GM18861 (cell line): ENCODE data around the gene CYB561D2.
"Not testable (repeated sequence)": the region's sequence is repeated elsewhere in the genome, so short reads cannot be mapped to it uniquely, and the experiment has no call there.

ENCODE experiments used
- ATAC-seq: cut with Tn5 transposase; IDR thresholded peaks from one replicate; pipeline ENCODE4 v1.9.1; 2021; ENCODE audit not compliant: unreplicated experiment

Gene CYB561D2, protein sequence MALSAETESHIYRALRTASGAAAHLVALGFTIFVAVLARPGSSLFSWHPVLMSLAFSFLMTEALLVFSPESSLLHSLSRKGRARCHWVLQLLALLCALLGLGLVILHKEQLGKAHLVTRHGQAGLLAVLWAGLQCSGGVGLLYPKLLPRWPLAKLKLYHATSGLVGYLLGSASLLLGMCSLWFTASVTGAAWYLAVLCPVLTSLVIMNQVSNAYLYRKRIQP

DNA sequence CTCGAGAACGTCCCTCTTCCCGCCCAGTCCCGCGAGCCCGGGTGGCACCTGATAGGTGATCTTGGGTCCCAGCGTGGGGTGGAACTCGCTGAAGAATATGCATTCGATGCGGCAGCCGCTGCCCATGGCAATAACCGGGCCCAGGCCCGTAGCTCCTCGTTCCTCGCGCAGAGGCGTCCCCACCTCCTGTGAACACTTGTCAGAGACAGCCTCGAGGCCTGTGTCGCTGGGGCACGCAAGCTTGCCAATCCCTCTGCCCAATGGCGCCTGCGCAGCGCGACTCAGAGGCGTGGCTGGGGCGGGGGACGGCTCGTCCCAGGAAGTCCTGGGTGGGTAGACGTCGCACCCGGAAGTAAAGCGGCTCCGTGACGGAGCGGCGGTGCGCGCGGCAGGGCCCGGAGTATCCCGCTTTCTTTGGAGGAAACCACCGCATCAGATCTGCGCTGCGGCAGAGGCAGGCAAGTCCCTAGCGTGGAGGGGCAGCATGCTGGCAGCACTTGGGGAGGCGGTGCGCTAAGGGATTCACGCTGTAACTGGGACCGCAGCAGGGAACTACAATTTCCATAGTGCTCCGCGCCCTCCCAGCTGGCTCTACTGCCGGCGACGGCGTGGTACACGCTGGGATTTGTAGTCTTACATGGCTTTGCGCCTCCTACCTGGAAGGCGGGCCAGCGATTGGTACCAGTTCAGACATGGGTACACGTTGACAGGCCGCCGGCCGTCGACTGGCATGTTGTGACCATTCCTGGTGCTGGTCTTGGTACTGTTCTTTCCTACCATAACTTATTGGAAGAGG, at the start of gene CYB561D2, which contains the start of gene NPRL2:
TSS of gene CYB561D2 (plus strand) at position 336 of the 796 bp plus-strand sequence. CDS start 572 bp downstream, outside the sequence.
TSS of gene NPRL2 (minus strand) at position 249 of the 796 bp plus-strand sequence. CDS start at position 126, 123 bp downstream.
- ATAC-seq = peak; percentile 72

GRCh38 chr3:50302095-50303012, 48.3 kb upstream of the CYB561D2 start:
- no peak for ATAC-seq

DNA sequence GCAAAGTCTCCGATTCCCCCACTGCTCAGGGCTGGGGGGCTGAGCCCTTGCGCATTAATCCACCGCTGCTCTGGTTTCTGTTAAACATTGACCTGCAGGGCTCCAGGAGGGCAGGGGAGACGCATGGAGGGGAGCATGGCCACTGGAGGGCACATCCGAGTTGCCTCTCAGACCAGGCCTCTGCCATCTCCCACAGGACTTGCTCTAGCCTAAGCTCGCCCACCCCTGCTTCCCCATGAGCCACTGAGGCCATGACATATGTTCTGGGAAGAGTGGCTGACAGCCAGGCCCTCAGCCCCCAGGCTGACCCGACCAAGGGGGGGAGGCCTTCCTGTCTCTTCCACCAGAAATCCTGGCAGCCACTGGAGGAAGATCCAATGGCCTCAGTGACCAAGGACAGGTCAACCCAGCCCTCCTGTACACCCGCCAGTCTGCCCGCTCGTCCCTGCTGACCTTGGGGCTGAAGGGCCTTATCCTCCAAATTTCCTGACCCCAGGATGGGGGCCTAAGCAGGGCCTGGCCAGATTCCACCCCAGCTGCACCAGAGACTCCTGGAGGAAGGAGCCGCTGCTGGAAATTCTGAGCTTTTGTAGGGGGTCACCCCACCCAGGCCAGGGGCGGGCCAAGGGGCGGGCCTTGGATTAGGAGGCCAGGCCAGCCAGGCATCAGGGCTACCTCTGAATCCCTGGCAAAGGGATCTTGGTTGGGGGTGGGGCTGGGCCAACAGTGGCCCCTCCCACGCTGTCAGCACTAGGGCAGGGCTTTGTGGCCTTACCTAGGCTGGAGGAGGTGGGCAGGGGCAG, 47.4 kb upstream of the CYB561D2 start, which contains the start of gene HYAL1:
TSS of gene HYAL1 (minus strand) at position 562 of the 803 bp plus-strand sequence. CDS start 618 bp downstream, outside the sequence.
- no peak for ATAC-seq

- no peak for ATAC-seq
Observed at GRCh38 chr3:50304601-50305000, 46.1 kb upstream of the CYB561D2 start.

DNA sequence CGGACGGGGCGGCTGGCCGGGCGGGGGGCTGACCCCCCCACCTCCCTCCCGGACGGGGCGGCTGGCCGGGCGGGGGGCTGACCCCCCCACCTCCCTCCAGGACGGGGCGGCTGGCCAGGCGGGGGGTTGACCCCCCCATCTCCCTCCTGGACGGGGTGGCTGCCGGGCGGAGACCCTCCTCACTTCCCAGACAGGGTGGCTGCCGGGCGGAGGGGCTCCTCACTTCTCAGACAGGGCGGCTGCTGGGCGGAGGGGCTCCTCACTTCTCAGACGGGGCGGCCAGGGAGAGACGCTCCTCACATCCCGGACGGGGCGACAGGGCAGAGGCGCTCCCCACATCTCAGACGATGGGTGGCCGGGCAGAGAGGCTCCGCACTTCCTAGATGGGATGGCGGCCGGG, 38.6 kb upstream of the CYB561D2 start:
- ATAC-seq = not testable (repeated sequence)

GRCh38 chr3:50314342-50314741, 36.3 kb upstream of the CYB561D2 start:
- no peak for ATAC-seq

- no peak for ATAC-seq
Observed at GRCh38 chr3:50314816-50315215, 35.8 kb upstream of the CYB561D2 start.

GRCh38 chr3:50316657-50317242, 33.9 kb upstream of the CYB561D2 start:
- ATAC-seq = no peak

DNA sequence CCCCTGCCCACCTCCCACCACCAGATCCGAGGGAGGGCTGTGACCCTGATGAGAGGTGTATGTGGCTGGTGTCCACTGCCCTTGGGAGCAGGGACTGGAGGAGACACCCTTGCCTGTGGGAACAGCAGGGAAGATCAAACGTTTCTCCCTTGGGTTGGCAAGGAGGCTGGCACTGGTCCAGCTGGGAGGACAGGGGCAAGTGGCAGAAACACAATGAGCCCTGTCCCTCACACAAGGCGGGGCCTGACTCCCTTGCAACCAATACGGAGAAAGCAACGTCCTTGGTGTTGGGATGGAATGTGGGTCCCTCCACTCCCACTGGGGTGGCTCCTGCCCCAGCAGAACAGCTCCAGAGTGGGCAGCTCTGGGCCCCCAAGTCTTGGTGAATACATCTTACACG, 33.4 kb upstream of the CYB561D2 start:
- ATAC-seq = no peak

- ATAC-seq = no peak
Observed at GRCh38 chr3:50318163-50318562, 32.5 kb upstream of the CYB561D2 start.

DNA sequence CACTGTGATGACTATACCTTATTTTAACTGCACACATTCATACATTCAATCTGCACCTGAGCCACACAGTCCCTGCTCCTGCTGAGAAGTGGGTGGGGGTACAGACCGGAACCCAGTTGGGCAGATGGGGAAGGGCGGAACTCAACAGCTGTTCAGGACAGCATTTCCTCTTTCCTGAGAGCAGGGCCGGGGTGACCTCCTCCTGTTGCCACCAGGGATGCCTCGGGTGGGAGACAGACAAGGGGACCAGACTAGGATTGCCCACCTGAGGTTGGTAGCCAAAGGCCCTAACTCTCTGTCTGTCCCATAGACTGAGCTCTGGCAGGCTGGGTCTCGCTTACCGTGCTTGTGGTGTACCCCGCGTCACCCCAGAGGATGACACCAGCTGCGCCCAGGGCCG, 32.0 kb upstream of the CYB561D2 start:
- ATAC-seq = no peak

DNA sequence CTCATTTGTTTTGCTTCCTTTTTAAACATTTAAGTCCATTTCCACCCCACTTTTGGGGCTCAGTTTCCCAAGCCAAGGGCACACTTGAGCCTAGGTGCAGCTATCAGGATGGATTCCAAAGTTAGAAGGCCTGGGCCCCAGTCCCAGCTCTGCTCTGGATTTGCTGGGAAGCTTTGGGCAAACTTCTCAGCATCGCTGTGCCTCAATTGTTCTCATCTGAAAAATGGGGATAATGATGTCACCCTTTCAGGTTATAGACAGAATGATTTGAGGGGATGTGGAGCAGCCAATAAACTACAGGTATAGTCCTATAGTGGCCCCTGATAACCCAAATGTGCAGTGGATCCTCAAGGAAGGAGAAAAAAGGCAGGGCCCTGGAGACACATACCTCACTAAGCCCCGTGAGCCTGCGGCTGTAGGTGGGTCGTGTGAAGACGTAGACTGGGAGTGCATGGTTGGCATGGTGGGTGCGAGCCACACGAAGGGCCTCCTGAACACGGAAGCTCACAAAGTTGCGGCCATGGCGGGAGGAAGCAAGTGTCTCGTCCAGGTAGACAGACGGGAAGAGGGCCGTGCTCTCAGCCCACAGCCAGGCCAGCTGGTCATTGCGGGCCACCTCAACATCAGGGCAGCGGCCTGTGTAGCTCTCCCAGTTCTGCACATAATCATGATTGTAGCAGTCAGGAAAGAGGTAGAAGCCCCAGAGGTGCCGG, 31.3 kb upstream of the CYB561D2 start:
- ATAC-seq = no peak

GRCh38 chr3:50319894-50320625, 30.6 kb upstream of the CYB561D2 start:
- ATAC-seq = no peak

- peak; percentile 39 for ATAC-seq
Observed at GRCh38 chr3:50320853-50321335, 29.8 kb upstream of the CYB561D2 start.

DNA sequence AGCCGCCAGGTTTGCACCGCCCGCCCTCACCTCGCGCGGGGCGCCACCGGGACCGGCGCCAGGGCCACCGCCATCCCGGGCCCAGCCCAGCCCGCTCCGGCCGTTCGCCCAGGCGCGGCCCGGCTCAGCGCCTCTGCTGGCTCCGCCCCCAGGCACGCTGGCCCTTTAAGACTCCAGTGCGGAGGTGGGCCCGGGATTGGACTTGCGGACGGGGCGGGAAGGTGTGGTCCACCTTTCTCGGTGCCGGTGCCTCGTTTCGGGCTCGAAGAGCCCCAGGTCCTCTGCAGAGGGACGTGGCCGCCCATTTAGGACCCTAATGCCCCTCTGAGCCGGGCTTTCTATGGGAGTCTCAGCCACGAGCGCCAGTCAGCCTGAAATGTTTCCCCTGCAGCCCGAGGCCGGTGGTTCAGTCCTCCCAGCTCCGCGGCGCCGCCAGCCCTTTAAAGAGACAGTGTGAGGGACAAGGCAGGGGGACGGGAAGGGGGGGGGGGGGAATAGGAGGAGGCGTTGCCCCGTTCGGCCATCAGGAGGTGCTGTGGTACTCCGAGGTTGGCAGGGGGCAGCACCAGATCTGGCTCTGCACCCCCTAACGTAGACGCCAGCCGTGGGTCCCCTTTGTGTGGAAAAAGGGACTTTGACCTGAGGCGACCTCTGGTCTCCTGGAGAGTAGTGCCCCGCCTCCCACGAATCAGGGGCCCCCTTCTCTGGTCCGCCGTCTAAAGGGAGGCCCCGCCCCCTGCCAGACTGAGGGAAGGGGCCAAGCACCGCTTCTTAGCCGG, 29.1 kb upstream of the CYB561D2 start:
- ATAC-seq = peak; percentile 58

GRCh38 chr3:50322115-50322385, 28.6 kb upstream of the CYB561D2 start:
- ATAC-seq = no peak

DNA sequence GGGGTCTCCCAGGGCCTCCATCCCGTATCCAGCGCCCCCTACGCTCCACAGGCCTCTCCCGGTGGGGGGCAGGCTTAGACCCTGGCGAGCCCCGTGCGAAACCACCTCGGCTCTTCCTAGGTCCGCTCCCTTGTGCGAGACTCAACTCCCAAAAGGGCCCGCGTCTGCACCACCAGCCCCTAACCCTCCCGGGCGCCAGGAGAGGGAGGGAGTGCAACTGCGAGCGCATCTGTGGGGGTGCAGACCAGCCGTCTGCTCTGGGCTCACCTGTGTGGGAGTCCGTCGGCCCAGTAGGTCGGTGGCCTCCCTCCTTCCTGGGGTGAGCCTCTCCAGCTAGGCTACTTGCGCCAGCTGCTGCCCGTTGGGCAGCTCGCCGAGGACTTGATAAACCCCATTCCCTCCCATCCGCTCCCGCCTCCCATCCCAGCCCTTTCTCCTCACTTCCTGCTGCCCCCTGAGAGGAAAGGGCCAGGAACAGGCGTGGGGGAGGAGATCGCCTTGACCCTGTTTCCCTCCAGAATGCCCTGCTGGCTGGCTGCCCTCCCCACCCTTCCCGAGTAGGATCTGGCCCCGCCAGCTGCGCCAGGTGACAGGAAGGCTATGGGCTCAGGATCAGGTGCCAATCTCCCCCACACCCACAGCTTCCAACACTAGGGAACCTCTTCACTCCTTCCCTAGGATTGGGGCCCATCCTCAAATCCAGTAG, 28.1 kb upstream of the CYB561D2 start, which contains the start of gene HYAL2:
TSS of gene HYAL2 (minus strand) at position 360 of the 706 bp plus-strand sequence. CDS start 2,256 bp downstream, outside the sequence.
- ATAC-seq = no peak
